Activated T-cell treated with anti-CD3 and anti-CD28 coated beads for 4 hours (primary cell): ENCODE measurements around the gene EPB42.

Experiments
- DNase-seq: peaks from one replicate; pipeline ENCODE4 v3.0.0-alpha.2; 2020

Gene EPB42

DNA sequence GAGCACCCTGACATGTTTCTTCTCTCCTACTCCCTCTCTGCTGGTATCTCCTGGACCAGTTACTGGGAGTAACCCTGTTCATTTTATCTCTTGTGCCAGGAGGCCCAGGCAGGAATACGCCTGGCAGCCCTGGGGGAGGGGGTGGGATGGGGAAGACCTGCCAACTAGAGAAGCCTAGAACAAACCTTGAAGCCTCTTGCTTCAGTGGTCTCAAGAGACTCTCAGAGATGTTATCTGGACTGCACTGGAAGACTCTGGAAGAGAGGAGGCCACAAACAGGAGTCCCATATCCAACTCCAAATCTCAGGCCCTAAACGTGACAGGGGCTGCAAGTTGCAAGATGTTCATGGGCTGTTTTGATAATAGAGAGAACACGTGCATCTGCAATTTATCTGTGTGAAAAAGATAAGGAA is at the start of gene EPB42:
EPB42 (minus strand) TSS at position 28 of the 413 bp plus-strand sequence. CDS start 193 bp downstream, outside the sequence.
- no peak for DNase-seq

DNA sequence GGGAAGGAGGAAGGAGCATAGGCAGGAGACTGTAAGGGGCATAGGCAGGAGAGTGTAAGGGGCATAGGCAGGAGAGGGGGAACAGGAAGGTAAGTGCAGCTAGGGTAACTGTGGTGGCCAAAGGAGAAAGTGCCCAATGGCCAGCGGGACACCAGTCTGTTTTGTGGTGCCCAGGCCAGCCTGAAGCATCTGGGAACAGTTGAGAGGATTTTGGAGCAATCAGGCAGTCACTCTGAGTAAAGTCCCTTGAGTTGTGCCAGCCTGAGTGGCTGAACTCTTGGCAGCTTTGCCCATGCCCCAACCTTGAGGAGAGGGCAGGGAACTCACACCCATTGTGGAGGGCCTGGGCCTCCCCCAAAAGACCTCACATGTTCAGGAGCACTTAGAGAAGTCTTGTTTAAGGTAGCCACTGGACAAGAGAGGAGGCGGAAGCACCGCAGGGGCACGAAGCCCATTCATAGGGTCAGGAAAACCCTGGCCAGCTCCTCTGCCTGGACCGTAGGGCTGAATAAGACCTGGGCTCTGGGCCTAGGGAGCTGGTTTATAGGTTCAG is 49.4 kb upstream of the EPB42 start:
- DNase-seq: no peak

DNA sequence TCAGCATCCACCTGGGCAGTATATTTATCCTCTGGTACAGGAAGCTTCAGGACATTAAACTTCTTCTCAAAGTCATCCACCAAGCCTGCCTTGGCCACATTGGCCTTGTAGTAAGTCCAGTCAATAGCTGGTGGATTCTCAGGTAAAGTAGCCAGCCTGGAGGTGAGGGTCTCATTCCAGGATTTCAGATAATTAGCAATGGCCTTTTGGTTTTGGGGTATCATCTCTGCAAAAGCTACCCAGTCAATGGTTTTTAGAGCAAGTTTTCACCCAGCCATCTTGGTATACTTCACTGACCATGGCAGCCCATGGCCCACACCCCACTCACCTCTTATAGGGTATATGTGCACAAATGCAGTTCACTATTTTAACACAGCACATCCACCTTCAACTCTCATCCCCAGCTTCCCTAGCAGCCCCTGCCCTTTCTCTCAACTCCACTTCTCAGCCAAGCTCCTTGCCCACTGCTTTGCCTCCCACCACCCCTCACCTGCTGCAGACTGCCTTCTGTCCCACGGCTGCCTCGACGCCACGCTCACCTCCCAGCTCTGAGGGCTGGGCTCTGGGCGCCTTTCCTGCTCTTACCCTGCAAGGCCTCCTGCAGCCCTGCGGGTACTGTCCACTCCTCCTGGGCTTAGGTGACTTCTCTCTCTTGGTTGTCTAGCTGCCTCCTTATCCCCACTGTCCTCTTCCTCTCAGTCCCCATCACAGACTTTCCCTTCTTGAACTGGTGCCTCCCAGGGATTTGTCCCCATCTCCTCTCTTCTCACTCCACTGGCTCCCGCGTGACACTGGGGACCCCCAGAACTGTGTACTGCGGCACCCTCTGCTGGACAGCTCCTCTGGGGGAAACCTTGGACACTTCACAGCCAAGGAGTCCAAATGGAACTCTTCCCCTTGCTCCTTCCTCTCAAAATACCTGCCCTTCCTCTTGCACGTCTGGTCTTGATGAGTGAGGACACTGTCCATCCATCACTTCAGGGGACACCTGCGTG is 47.6 kb upstream of the EPB42 start:
- no peak for DNase-seq

DNA sequence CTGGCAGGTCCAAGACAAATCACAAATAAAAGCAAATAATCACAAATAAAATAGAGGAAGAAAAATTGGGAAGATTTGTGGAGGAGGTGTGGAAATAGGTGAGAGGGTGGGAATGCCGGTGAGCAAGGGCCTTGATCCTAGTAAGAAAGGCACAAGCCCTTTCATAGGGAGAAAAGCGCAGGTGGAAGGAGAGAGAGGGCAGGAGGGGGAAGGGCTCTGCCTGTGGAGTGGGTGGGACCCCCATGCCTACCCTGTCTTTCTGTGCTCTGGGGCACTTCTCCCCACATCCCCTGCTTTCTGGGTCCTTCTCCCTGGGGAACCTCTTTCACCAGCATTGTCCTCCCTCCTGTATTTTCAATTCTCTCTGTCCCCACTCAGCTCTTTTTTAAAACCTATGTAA is 46.6 kb upstream of the EPB42 start:
- DNase-seq: no peak

DNA sequence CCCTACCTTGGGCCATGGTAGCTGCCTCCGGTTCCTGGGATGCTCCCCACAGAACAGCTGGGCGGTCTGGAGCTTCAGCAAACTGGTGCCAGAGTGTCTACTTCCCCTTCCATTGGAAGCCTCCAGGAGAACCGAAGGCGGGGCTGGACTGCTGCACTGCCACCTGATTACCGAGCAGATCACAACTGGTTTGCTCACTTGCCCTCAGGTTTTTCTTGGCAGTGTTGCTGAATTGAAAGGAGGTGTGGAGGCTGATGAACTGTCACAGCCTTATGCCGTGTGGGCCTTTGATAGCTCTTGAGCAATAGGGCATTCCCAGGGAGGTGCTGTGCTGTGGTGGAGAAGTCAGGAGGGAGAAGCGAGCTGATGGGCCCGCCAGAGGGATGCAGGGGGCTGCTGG is 46.0 kb upstream of the EPB42 start, which contains the start of gene TGM5:
TGM5 (minus strand) TSS at position 95 of the 400 bp plus-strand sequence; CDS start at position 16, 79 bp downstream.
- no peak for DNase-seq

DNA sequence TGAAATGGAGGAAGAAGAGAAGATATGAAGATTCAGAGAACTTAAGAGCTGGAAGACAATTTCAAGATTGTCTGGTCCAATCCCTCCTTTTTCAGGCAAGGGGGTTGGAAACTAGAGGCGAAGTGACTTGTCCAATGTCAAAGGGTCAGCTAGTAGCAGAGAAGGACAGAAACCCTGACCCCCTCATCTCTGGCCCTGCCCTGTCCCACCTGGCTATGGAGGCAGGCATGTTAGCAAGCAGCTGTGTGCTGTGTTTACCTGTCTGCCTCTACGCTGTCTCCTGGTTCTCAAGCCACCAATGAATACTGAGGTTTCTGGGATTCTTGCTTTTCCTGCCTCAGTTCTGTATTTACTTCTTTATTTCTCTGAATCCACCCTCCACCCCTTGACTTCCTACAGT is 45.6 kb upstream of the EPB42 start:
- no peak for DNase-seq

DNA sequence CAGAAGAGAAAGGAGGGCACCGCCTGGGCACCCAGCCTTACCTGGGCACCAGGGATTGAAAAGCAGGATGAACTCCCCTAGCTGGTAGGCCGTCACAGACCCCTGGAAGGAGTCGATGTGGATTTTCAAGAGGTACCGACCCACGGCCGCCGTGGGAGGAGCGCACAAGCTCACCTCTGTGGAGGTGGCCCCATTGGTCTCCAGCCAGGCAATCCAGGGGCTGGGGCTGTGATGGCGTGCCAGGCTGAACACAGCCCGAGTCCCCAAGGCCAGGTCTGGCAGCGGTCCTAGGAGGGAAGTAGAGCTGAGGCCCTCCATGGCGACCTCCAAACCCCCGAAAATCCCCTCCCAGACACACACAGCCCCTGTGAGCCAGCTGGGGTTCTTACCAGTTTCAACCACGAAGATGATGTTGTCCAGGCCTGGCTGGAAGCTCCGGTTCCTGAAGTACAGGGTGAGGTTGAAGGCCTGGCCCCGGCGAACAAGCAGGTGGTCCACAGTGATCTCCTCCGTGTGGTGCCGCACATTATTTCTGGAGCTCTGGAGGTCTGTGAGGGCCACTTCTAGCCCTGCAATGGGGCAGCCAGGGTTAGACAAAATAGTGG is 39.3 kb upstream of the EPB42 start:
- DNase-seq: no peak

DNA sequence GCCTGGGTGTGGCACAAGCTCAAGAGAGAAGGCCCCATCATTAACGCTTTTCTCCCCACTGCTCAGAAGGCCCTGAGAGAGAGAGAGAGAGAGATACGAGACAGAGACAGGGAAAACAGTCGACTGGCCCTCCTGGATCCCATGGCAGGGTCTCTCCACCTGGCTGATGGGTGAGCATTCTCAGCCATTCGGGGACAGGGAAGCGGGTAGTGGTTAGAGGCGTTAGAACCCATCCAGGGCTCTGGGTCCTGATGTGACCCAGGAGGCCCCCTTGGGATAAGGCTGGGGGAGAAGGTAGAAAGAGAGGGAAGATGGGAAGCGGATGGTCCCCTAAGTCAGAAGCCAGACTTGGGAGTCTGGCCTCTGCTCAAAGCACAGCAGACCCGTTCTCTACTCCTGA is 38.0 kb upstream of the EPB42 start:
- no peak for DNase-seq

DNA sequence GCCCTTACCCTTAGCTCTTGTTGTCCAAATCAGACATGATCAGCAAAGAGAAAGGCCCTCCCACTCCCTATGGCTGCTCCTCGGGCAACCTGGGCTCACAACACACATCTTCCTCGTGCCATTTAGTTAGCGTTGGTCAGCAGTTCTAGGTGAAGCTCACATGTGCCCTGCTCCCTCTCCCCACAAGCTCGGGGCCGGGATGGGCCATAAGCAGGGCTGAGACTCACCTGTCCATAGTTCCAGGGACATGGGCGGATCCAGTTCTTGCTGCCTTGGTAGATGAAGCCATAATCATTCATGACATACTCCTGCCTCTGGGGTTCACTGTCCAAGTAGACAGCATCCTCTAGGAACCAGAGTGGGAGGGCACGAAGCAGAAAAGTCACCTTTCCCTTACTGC is 35.5 kb upstream of the EPB42 start:
- no peak for DNase-seq

DNA sequence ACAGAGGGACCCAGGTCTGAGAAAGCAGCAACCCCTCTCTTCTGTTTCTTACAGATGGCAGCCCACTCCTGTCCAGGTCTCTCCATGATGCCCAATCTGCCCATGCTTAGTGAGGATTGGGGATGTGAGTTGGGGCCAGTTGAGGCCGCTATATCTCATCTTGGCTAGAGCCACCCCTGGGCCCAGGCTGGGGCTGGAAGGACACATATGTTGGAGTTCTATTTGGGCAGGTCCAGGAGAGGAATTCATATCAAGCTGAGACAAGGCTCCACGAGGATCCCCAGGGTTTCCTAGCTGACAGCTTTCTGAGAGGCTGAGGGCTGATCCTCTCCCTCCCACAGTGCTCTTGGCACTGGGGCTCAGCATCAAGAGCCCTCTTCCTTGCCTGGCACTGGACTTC is 34.6 kb upstream of the EPB42 start:
- DNase-seq: no peak

DNA sequence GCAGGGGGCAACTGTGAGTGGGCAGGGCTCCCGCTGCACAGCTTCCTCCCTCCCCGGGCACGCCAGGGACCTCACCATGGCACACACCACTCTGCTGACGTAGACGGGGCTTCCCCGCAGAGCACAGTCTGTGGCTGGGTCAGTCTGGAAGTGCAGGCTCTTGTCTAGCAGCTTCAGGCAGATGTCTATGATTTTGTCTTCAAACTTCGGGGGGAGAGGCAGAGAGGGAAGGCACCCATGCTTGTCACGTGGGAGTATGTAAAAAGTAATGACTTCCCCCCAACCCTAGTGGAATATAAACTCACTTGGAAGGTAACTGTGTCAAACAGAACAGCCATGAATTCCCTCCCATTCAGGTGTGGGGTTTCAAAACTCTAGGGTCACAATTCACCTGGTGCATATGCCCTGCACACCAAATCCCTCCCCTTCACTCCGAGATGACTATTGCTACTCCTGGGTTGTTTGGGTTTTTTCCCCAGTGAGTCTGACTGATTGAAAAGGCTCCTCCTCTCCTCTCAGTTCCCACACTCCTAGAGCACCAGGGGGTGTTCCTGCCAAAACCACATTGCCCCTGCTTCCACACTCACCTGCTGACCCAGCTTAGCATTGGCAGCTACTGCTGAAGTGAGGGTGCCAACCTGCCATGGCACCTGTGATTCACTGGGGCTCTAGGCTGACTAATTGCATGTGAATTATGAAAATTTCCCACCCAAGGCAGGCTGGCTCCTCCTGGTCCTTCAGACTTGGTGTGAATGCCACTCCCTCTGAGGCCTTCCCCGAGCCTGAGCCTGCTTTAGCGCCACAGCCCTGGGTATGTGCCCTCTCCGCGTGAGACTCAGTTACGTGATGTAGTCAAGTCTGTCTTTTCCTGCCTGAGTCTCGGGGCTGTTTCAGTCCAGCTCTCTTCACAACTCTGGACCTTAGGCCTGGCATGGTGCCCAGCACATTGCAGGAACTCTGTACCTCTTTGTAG is 32.9 kb upstream of the EPB42 start:
- DNase-seq: no peak

DNA sequence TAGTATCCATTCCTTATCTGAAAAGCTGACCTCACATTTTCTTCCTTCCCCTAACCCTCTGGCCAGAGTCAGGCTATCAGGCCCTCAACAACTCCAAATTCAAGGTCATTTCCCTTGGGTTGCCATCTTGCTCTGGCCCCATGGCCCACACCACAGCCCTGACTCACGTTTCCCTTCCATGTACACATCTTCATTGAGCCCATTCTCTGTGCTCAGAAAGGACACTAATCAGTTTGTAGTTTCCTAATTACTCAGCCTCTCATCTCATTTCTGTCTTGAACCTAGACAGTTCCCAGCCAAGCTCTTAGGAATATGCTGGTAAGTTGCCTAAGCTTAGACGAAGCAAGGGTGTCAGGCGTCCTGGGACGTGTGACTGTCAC is 31.0 kb upstream of the EPB42 start:
- DNase-seq: no peak

DNA sequence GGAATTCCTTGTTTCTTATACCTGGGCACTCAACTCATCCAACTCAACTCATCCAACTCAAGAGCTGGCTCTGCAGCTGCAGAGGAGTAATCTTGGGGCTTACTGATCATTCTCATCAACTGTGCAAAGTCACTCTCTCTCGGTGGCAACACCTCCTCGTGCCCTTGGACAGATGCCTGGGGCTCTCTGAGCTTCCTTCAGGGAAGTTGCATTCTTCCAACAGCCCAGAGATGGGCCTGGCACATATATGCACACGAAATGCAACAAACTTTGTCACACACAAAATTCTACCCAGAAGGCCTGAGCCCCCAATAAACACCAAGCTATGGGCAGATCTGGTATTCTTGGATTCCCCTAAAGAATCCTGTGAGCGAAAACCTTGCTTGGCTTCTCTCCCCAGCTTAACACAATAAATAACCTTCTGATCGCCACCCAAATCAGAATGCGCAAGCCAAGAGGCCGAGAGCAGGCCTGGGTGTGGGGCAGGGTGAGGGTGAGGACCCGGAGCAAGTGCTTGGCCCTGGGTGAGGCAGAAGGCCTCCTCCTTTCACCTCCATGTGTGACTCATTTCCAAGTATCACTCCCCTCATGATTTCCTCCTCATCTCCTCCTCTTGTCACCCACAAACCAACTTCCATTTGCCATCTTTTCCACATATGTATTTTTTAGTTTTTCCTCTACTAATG is 30.5 kb upstream of the EPB42 start:
- no peak for DNase-seq

DNA sequence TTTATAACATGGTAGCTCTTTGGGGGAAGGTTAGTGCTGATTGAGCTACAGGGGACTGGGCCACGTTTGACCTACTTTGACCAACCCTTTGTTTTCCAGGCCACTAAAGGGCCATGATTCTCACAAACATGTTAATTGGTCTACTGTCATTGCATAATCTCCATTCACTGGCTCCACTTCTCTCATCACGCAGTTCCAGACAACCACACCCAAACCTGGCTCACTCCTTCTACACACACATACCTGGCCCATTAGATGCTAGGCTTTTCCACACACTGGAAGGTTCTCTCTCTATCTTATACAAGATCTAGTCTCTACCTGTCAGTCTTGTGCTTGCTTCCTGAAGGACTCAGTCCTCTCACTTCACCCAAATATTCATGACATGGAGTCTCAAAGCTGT is 30.0 kb upstream of the EPB42 start:
- DNase-seq: no peak

DNA sequence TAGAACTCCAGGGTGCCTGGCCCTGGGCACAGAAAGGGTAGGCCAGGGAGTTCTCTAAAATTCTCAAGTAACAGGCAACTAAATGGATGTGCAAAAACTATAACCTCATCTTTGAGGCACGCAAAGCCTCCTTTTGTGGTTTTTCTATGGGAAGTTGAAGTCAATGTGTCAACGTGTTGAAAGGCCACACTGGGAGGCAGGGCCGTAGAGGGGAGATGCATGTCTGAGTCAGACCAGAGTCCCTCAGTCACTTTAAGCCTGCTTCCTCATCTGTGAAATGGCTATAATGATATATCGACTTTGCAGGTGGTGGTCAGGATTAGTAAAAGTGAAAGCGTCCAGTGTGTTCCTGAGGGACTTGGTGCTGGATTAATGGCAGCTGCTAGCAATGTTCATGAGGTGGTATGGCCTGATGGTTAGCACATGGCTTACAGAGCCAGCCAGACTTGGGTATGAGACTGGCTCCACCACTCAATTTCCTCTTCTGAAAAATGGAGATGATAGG is 28.9 kb upstream of the EPB42 start:
- DNase-seq: no peak

DNA sequence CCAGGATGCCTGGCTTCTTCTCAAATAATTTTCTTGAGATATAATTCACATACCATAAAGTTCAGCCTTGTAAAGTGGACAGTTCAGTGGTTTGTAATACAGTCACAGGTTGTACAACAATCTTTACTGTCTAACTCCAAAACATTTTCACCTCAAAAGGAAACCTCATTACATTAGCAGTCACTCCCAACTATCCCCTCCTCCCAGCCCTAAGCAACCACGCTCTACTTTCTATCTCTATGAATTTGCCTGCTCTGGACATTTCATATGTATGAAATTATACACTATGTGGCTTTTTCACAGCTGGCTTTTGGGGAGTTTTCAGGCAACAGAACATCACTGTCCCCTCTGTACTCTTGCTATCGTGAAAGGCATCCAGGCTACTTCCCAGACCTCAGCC is 28.4 kb upstream of the EPB42 start:
- DNase-seq: no peak

DNA sequence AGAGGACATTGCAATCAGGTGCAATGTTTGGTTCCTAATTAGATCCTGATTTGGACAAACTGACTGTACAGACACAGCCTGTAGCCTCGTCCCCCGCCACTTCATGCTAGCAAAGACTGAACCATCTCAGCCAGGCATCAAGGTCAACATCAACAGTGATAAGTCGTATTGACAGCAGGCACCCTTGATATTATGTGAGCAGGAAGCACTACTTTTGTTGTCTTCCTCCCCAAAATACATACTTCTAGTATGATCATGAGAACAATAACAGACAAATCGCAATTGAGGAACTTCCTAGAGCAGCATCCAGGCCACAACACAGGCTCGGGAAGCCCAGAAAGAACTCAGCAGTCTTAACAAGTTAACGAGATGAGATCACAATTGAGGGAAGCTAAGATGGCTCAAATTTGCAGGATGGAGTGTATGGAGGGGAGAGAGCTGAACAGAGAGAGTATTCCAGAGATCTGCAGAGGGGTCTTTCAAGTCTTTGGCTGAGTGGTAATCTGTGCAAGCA is 25.5 kb upstream of the EPB42 start:
- no peak for DNase-seq

DNA sequence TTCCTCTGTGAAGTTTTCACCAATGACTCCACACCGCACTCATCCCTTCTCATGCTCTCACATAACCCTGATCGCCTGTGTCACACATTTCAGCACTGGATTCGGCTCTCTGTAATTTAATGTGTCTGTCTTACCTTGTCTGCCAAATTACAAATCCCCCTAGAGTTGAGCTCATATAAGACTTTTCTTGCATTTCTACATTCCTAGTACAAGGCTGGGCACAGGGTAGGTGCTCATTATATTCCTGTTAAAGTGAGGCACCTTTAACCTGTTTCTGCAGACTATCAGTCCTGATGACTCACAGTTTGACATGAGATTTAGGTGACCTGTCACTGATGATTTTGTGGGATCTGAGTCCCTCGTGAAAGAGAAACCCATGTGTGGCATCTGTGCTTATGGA is 23.3 kb upstream of the EPB42 start:
- DNase-seq: no peak

DNA sequence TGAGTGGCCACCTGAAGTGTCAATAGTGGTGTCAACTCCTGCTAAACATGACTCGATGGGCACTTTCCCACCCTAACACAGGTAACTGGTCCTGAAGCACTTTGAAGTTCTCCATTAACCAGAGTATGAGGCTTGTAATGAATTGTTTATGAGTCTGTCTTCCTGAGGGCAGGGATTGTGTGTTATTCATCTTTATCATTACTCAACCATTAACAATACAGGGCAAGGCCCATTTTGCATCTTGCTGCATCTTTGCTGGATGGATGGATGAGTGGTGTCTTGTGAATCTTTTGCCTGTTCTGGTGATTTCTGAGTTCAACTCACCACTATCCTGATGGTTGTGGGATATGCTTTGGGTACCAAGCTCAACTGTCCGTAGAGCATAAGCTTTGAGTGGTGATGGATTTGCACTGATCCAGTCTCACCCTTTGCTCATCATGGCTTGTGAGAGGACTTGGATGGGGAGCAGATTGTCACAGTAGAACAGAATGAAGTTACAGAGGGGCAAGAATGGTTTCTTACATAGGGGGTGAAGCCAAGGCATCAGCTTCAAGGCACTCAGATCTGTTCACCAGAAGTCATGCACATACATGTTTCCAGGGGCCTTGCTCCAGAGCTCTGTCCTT is 22.3 kb upstream of the EPB42 start:
- no peak for DNase-seq

DNA sequence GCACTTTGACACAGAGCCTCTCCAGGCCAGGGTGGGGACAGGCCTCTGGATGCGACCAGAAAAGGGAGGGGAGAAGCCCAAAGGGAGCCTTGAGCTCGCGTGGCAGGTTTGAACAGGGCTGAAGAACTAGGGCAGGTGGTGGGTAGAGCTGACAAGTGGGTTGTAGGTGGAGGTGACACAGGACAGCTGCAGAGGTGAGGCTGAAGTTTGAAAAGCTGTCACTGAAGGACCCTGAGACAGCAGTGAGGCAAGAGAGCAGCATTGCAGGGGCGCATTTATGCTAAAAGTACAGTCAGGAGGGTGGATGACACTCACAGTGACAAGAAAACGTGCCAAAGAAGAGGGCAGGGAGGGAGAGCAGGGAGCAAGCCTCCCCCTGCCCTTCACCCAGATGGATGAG is 21.8 kb upstream of the EPB42 start:
- DNase-seq: no peak

DNA sequence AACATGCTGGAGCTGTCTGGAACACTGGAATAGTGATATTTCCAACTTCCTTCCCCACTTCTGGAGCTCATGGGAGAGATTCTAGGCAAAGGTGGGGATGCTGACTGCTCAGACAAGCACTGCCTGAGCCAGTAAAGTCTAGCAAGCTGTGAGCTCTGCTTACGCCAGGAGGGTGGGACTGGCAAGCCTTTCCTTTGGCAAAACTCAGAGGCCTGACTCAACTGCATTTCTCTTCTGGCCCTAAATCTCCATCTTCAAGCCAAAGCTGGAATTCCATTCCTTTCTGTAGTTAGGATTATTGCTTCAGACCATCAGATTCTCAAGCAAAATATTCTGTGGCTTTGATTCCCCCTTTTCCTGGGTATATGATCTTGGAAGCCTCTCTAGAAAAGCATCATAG is 20.3 kb upstream of the EPB42 start:
- DNase-seq: no peak
